HepG2 (cell line): ENCODE results near the gene RAD51AP1. TPM values are rescaled to one million over a fixed set of nuclear protein-coding genes. Genes with fewer than 3 reads are reported as not detected.

ENCODE experiments used
- HES4 ChIP-seq: sonication (generic); formaldehyde crosslinking; IDR thresholded peaks from 2 replicates; pipeline ENCODE4 v1.9.0; 2021; ENCODE audit warnings: mild to moderate bottlenecking, missing genetic modification reagents, borderline replicate concordance
- NFIC ChIP-seq: IDR thresholded peaks from 2 replicates; pipeline ENCODE4 v1.6.1; 2012; ENCODE audit warnings: mild to moderate bottlenecking, low read length, inconsistent platforms
- POLR2AphosphoS2 ChIP-seq: IDR thresholded peaks from 2 replicates; pipeline ENCODE4 v1.6.1; 2011; ENCODE audit warnings: low read depth, low read length, improper control_type of control experiment
- RFX5 ChIP-seq: IDR thresholded peaks from 2 replicates; pipeline ENCODE4 v1.6.1; 2011; ENCODE audit warnings: low read depth, low read length, improper control_type of control experiment
- SETDB1 ChIP-seq: sonication (generic); formaldehyde crosslinking; IDR thresholded peaks from 2 replicates; pipeline ENCODE4 v1.5.1; 2020; ENCODE audit warnings: missing genetic modification reagents, mild to moderate bottlenecking, borderline replicate concordance
- TOPORS ChIP-seq: sonication (generic); formaldehyde crosslinking; IDR thresholded peaks from 2 replicates; pipeline ENCODE4 v1.8.0; 2023; ENCODE audit warnings: mild to moderate bottlenecking, missing genetic modification reagents
- ZNF501 ChIP-seq: sonication (generic); formaldehyde crosslinking; IDR thresholded peaks from 2 replicates; pipeline ENCODE4 v1.5.1; 2020; ENCODE audit warnings: mild to moderate bottlenecking, moderate library complexity, missing genetic modification reagents
- polyA plus RNA-seq, 8 experiments: library from polyadenylated mRNA; depleted of rRNA in 3 of 8; stranded (reverse) in 7 of 8; unstranded in 1 of 8; fragments of >200 nt; fragmentation: Illumina TruSeq in 4 of 8; extraction: Trizol in 4 of 8; gene quantifications; 2 replicates each; pipeline versions ENCODE4 v1.2.1 to v1.2.3, GENCODE V29; 2011 to 2016; ENCODE audit warnings: low read depth in 4 of 8, missing spikeins in 1 of 8, mixed read lengths in 1 of 8; ENCODE audit not compliant: insufficient read depth in 1 of 8
- total RNA-seq, 5 experiments: library from RNA; depleted of rRNA; stranded (reverse); fragments of >200 nt; fragmentation: Illumina TruSeq; extraction: Trizol; gene quantifications; 2 replicates each; pipeline ENCODE4 v1.2.3, GENCODE V29; 2016; ENCODE audit warnings: low read depth in 1 of 5
- TF ChIP-seq, protein P1 (sequence below): sonication (generic); formaldehyde crosslinking; IDR thresholded peaks from 2 replicates; pipeline ENCODE4 v1.5.1; 2020; ENCODE audit warnings: mild to moderate bottlenecking, moderate library complexity, missing genetic modification reagents
- TF ChIP-seq, protein P2 (sequence below): sonication (generic); formaldehyde crosslinking; IDR thresholded peaks from 2 replicates; pipeline ENCODE4 v1.5.0; 2020; ENCODE audit warnings: missing genetic modification reagents
- TF ChIP-seq, protein P3 (sequence below), 2 experiments: IDR thresholded peaks; 2 replicates each; pipeline ENCODE4 v1.6.1; 2011 to 2012; ENCODE audit warnings: low read length in 2 of 2, borderline replicate concordance in 1 of 2, low read depth in 1 of 2, mild to moderate bottlenecking in 1 of 2, moderate library complexity in 1 of 2
- TF ChIP-seq, protein P4 (sequence below): sonication (generic); formaldehyde crosslinking; IDR thresholded peaks from 2 replicates; pipeline ENCODE4 v1.9.0; 2021; ENCODE audit warnings: mild to moderate bottlenecking, missing genetic modification reagents
- TF ChIP-seq, protein P5 (sequence below): sonication (generic); formaldehyde crosslinking; IDR thresholded peaks from 2 replicates; pipeline ENCODE4 v1.4.0; 2020; ENCODE audit warnings: mild to moderate bottlenecking, missing genetic modification reagents

The RAD51AP1 gene
- total and polyA plus RNA-seq, 2 of the 13 experiments (the other 11 are each of a cell fraction or from before 2014, with no cell fraction given) = 16.6 to 49.3 TPM

DNA sequence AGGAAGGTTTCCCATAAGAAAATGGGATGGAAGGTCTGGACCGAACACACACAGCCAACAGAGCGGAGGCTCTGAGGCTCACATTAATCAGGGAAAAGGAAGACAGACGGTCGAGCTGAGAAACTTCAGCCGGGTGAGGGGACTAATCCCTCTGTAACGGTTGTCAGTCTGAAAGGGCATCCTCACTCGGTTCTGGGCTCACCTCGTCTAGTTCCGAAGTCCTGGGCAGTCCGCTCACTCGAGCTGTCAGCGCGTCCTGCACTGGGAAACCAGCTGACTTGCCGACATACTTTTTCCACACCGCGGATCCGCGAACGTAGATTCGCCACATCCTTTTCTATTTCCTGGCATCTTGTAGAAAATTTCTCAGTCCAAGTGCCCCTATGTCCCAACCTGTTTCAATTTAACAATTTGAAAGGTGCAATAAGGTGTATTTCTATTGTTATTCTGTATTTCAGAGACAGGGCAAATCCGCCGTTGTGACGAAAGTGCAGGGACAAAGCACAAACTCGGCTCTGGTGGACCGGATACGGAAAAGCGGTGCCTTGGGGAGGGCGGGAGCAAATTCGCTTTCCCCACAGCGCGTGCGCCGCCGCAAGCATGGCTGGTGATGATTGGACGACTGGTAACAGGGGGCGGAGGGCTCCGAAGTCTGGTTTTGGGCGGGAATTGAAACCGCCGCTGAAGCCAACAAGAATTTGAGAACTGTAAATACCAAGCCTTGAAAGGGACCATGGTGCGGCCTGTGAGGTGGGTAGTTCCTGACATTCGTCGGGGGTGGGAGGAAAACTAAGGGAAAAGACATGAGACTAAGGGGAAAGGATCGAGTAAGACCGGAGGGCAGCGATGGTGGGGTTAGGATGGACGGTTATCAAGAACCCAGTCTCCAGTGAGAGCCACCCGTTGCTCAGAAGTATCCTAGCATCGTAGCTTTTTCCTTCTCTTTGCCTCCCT is at the start of gene RAD51AP1 (continued):
- TF ChIP-seq POLR2AphosphoS2 = no peak
- peak; percentile 61; the same call in 1 of the 2 replicates for TF ChIP-seq NFIC
- no peak for TF ChIP-seq HES4 (CRISPR knock-in tag)
- TF ChIP-seq TOPORS = no peak
- TF ChIP-seq, protein P1, sequence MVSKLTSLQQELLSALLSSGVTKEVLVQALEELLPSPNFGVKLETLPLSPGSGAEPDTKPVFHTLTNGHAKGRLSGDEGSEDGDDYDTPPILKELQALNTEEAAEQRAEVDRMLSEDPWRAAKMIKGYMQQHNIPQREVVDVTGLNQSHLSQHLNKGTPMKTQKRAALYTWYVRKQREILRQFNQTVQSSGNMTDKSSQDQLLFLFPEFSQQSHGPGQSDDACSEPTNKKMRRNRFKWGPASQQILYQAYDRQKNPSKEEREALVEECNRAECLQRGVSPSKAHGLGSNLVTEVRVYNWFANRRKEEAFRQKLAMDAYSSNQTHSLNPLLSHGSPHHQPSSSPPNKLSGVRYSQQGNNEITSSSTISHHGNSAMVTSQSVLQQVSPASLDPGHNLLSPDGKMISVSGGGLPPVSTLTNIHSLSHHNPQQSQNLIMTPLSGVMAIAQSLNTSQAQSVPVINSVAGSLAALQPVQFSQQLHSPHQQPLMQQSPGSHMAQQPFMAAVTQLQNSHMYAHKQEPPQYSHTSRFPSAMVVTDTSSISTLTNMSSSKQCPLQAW (CRISPR knock-in tag) = peak; percentile 83; the same call in 1 of the 2 replicates
- TF ChIP-seq, protein P2, sequence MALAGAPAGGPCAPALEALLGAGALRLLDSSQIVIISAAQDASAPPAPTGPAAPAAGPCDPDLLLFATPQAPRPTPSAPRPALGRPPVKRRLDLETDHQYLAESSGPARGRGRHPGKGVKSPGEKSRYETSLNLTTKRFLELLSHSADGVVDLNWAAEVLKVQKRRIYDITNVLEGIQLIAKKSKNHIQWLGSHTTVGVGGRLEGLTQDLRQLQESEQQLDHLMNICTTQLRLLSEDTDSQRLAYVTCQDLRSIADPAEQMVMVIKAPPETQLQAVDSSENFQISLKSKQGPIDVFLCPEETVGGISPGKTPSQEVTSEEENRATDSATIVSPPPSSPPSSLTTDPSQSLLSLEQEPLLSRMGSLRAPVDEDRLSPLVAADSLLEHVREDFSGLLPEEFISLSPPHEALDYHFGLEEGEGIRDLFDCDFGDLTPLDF (CRISPR knock-in tag) = peak; percentile 95
- peak; percentile 96 for TF ChIP-seq ZNF501 (CRISPR knock-in tag)
- TF ChIP-seq RFX5 = no peak
- TF ChIP-seq, protein P3, sequence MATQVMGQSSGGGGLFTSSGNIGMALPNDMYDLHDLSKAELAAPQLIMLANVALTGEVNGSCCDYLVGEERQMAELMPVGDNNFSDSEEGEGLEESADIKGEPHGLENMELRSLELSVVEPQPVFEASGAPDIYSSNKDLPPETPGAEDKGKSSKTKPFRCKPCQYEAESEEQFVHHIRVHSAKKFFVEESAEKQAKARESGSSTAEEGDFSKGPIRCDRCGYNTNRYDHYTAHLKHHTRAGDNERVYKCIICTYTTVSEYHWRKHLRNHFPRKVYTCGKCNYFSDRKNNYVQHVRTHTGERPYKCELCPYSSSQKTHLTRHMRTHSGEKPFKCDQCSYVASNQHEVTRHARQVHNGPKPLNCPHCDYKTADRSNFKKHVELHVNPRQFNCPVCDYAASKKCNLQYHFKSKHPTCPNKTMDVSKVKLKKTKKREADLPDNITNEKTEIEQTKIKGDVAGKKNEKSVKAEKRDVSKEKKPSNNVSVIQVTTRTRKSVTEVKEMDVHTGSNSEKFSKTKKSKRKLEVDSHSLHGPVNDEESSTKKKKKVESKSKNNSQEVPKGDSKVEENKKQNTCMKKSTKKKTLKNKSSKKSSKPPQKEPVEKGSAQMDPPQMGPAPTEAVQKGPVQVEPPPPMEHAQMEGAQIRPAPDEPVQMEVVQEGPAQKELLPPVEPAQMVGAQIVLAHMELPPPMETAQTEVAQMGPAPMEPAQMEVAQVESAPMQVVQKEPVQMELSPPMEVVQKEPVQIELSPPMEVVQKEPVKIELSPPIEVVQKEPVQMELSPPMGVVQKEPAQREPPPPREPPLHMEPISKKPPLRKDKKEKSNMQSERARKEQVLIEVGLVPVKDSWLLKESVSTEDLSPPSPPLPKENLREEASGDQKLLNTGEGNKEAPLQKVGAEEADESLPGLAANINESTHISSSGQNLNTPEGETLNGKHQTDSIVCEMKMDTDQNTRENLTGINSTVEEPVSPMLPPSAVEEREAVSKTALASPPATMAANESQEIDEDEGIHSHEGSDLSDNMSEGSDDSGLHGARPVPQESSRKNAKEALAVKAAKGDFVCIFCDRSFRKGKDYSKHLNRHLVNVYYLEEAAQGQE (IDR thresholded peaks at IDR 0.05; ENCODE audit: borderline replicate concordance in 1 of 2, low read depth in 1 of 2, low read length in 2 of 2) = no peak
- TF ChIP-seq, protein P4, sequence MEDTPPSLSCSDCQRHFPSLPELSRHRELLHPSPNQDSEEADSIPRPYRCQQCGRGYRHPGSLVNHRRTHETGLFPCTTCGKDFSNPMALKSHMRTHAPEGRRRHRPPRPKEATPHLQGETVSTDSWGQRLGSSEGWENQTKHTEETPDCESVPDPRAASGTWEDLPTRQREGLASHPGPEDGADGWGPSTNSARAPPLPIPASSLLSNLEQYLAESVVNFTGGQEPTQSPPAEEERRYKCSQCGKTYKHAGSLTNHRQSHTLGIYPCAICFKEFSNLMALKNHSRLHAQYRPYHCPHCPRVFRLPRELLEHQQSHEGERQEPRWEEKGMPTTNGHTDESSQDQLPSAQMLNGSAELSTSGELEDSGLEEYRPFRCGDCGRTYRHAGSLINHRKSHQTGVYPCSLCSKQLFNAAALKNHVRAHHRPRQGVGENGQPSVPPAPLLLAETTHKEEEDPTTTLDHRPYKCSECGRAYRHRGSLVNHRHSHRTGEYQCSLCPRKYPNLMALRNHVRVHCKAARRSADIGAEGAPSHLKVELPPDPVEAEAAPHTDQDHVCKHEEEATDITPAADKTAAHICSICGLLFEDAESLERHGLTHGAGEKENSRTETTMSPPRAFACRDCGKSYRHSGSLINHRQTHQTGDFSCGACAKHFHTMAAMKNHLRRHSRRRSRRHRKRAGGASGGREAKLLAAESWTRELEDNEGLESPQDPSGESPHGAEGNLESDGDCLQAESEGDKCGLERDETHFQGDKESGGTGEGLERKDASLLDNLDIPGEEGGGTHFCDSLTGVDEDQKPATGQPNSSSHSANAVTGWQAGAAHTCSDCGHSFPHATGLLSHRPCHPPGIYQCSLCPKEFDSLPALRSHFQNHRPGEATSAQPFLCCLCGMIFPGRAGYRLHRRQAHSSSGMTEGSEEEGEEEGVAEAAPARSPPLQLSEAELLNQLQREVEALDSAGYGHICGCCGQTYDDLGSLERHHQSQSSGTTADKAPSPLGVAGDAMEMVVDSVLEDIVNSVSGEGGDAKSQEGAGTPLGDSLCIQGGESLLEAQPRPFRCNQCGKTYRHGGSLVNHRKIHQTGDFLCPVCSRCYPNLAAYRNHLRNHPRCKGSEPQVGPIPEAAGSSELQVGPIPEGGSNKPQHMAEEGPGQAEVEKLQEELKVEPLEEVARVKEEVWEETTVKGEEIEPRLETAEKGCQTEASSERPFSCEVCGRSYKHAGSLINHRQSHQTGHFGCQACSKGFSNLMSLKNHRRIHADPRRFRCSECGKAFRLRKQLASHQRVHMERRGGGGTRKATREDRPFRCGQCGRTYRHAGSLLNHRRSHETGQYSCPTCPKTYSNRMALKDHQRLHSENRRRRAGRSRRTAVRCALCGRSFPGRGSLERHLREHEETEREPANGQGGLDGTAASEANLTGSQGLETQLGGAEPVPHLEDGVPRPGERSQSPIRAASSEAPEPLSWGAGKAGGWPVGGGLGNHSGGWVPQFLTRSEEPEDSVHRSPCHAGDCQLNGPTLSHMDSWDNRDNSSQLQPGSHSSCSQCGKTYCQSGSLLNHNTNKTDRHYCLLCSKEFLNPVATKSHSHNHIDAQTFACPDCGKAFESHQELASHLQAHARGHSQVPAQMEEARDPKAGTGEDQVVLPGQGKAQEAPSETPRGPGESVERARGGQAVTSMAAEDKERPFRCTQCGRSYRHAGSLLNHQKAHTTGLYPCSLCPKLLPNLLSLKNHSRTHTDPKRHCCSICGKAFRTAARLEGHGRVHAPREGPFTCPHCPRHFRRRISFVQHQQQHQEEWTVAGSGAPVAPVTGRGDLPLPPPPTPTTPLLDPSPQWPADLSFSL = no peak
- TF ChIP-seq, protein P5, sequence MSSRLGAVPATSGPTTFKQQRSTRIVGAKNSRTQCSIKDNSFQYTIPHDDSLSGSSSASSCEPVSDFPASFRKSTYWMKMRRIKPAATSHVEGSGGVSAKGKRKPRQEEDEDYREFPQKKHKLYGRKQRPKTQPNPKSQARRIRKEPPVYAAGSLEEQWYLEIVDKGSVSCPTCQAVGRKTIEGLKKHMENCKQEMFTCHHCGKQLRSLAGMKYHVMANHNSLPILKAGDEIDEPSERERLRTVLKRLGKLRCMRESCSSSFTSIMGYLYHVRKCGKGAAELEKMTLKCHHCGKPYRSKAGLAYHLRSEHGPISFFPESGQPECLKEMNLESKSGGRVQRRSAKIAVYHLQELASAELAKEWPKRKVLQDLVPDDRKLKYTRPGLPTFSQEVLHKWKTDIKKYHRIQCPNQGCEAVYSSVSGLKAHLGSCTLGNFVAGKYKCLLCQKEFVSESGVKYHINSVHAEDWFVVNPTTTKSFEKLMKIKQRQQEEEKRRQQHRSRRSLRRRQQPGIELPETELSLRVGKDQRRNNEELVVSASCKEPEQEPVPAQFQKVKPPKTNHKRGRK (CRISPR knock-in tag) = no peak
- no peak for TF ChIP-seq SETDB1 (CRISPR knock-in tag)
